Mesenchymal stem cell (in vitro differentiated cells and primary cell): Measurements from ENCODE around the gene OR51A4.

ENCODE experiments used
- DNase-seq: peaks from one replicate; pipeline ENCODE4 v3.0.0-alpha.2; 2013
- H2AFZ ChIP-seq: one replicate; pipeline ENCODE4 v1.6.1; 2013; ENCODE audit warnings: low read depth, mild to moderate bottlenecking, control low read depth, inconsistent platforms, low read length, moderate library complexity
- H2AK5ac ChIP-seq: 2 replicates; pipeline ENCODE4 v1.6.1; 2013; ENCODE audit warnings: low read length, moderate library complexity, mild to moderate bottlenecking, inconsistent platforms; ENCODE audit not compliant: severe bottlenecking
- H2BK120ac ChIP-seq: one replicate; pipeline ENCODE4 v1.6.1; 2013; ENCODE audit warnings: low read depth, mild to moderate bottlenecking, inconsistent platforms, low read length, moderate library complexity
- H2BK12ac ChIP-seq, 2 experiments: one replicate each; pipeline ENCODE4 v1.6.1; 2013; ENCODE audit warnings: inconsistent platforms in 2 of 2, low read length in 2 of 2, mild to moderate bottlenecking in 2 of 2, moderate library complexity in 2 of 2, control low read depth in 1 of 2
- H2BK15ac ChIP-seq: one replicate; pipeline ENCODE4 v1.6.1; 2013; ENCODE audit warnings: mild to moderate bottlenecking, low read depth, inconsistent platforms; ENCODE audit not compliant: poor library complexity, severe bottlenecking
- H2BK5ac ChIP-seq: 2 replicates; pipeline ENCODE4 v1.6.1; 2013; ENCODE audit warnings: low read depth, mild to moderate bottlenecking, low read length, control low read depth, inconsistent platforms; ENCODE audit not compliant: poor library complexity, severe bottlenecking
- H3K14ac ChIP-seq, 2 experiments: one replicate each; pipeline ENCODE4 v1.6.1; 2013; ENCODE audit warnings: inconsistent platforms in 2 of 2, low read length in 2 of 2, control low read depth in 1 of 2, mild to moderate bottlenecking in 1 of 2, moderate library complexity in 1 of 2
- H3K18ac ChIP-seq, 2 experiments: one replicate each; pipeline ENCODE4 v1.6.1; 2013; ENCODE audit warnings: inconsistent platforms in 2 of 2, low read length in 2 of 2, control low read depth in 1 of 2, low read depth in 1 of 2, mild to moderate bottlenecking in 1 of 2
- H3K23ac ChIP-seq, 2 experiments: one replicate each; pipeline ENCODE4 v1.6.1; 2013; ENCODE audit warnings: inconsistent platforms in 2 of 2, low read length in 2 of 2, mild to moderate bottlenecking in 2 of 2, moderate library complexity in 2 of 2, control low read depth in 1 of 2
- H3K27ac ChIP-seq: 2 replicates; pipeline ENCODE4 v1.5.1; 2013; ENCODE audit warnings: mild to moderate bottlenecking, moderate library complexity, low read length, control low read depth, inconsistent platforms; ENCODE audit not compliant: poor library complexity, severe bottlenecking
- H3K27me3 ChIP-seq, 2 experiments: 2 replicates each; pipeline versions ENCODE4 v1.6.1 to v1.7.0; 2013; ENCODE audit warnings: low read length in 2 of 2, mild to moderate bottlenecking in 2 of 2, moderate library complexity in 2 of 2, control low read depth in 1 of 2, inconsistent platforms in 1 of 2; ENCODE audit not compliant: control insufficient read depth in 1 of 2, insufficient read depth in 1 of 2
- H3K36me3 ChIP-seq, 2 experiments: 2 replicates each; pipeline versions ENCODE4 v1.6.1 to v1.7.0; 2013; ENCODE audit warnings: low read length in 2 of 2, control low read depth in 1 of 2, inconsistent platforms in 1 of 2, low read depth in 1 of 2, mild to moderate bottlenecking in 1 of 2; ENCODE audit not compliant: insufficient read depth in 2 of 2, control insufficient read depth in 1 of 2
- H3K4ac ChIP-seq, 2 experiments: one replicate each; pipeline ENCODE4 v1.6.1; 2013; ENCODE audit warnings: inconsistent platforms in 2 of 2, low read length in 2 of 2, mild to moderate bottlenecking in 2 of 2, moderate library complexity in 2 of 2, control low read depth in 1 of 2, low read depth in 1 of 2
- H3K4me1 ChIP-seq: 2 replicates; pipeline ENCODE4 v1.6.1; 2013; ENCODE audit warnings: low read depth, low read length, control low read depth; ENCODE audit not compliant: control insufficient read depth, insufficient read depth
- H3K4me2 ChIP-seq: 2 replicates; pipeline ENCODE4 v1.6.1; 2013; ENCODE audit warnings: low read length, mild to moderate bottlenecking, inconsistent platforms; ENCODE audit not compliant: poor library complexity, severe bottlenecking
- H3K4me3 ChIP-seq, 2 experiments: 2 replicates each; pipeline versions ENCODE4 v1.5.1 to v1.7.0; 2013; ENCODE audit warnings: low read length in 2 of 2, mild to moderate bottlenecking in 2 of 2, control low read depth in 1 of 2, low read depth in 1 of 2; ENCODE audit not compliant: insufficient read depth in 1 of 2
- H3K79me1 ChIP-seq: replicated peaks from 2 replicates; pipeline ENCODE4 v1.6.1; 2013; ENCODE audit warnings: mild to moderate bottlenecking, control low read depth, low read length, inconsistent platforms; ENCODE audit not compliant: poor library complexity, severe bottlenecking
- H3K9ac ChIP-seq: 2 replicates; pipeline ENCODE4 v1.7.0; 2013; ENCODE audit warnings: mild to moderate bottlenecking, low read length, moderate library complexity
- H3K9me3 ChIP-seq: 2 replicates; pipeline ENCODE4 v1.7.0; 2013; ENCODE audit warnings: mild to moderate bottlenecking, low read length; ENCODE audit not compliant: control insufficient read depth
- H4K8ac ChIP-seq: one replicate; pipeline ENCODE4 v1.6.1; 2013; ENCODE audit warnings: inconsistent platforms, mild to moderate bottlenecking, low read length, moderate library complexity
- H4K91ac ChIP-seq: one replicate; pipeline ENCODE4 v1.6.1; 2013; ENCODE audit warnings: mild to moderate bottlenecking, low read length, inconsistent platforms
- WGBS: methylation state at CpG from one replicate; pipeline ENCODE4 v1.1.7; 2013; ENCODE audit warnings: mixed read lengths; 5-methylcytosine and 5-hydroxymethylcytosine counted together

OR51A4 gene

DNA sequence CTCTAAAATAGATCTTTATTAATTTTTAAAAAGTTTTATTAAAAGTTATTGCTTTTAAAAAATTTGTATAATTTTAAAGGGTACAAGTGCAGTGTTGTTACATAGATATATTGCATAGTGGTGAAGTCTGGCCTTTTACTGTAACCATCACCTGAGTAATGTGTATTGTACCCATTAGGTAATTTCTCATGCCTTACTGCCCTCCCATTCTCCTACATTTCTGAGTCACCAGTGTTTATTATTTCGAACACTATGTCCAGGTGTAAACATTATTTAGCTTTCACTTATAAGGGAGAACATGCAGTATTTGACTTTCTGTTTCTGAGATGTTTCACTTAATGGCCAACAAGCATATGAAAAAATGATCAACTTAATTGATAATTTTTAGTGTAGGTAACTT is 25.6 kb downstream of the OR51A4 start:
- Histone ChIP-seq H2AFZ (no peak overlapping the region), H3K4me3 (no peak overlapping the region), H4K8ac (no peak overlapping the region), H3K36me3 (no peaks in the 10 kb centered on the region), H2AK5ac (no peak overlapping the region), H3K14ac (no peak overlapping the region), H3K27me3 (peaks cover 0 to 3% of the 10 kb centered on the region in 2 experiments), H2BK120ac (no peak overlapping the region), H4K91ac (no peak overlapping the region), H2BK12ac (no peak overlapping the region), H3K4ac (no peak overlapping the region), H3K4me2 (no peak overlapping the region), H3K4me1 (no peaks in the 10 kb centered on the region), H2BK5ac (no peak overlapping the region), H3K9ac (no peak overlapping the region), H2BK15ac (no peak overlapping the region), H3K79me1 (no peaks in the 10 kb centered on the region), H3K18ac (no peak overlapping the region), H3K27ac (no peak overlapping the region), H3K9me3 (no peaks in the 10 kb centered on the region), H3K23ac (no peak overlapping the region)
- WGBS: 75% methylated on average over 1 of the region's 1 CpG
- DNase-seq: no peak

DNA sequence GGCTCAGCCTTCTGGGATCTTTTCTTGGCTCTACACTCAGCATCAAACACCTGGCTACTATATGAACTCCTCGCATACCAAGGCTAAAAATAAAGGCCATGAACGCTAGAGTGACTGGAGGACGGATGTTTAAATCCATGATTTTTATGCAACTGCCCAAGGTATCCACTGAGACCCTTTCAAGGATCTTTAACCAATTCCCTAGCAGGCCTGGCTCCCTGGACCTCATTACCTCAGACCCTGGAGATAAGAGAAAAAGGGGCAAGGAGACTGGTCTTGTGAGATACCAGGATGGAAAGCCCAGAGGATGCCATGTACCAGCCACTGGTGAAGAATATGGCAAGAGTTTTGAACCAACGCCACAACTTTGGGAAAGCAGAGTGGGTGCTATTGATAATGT is 28.2 kb downstream of the OR51A4 start, which contains the start of gene OR51G2:
OR51G2 (minus strand) TSS at position 101 of the 400 bp plus-strand sequence. CDS start 3,687 bp downstream, outside the sequence.
- H4K91ac ChIP-seq: no peak within 1 kb of the TSS
- DNase-seq: no peak
- WGBS: 75% methylated on average over 4 of the region's 4 CpGs

DNA sequence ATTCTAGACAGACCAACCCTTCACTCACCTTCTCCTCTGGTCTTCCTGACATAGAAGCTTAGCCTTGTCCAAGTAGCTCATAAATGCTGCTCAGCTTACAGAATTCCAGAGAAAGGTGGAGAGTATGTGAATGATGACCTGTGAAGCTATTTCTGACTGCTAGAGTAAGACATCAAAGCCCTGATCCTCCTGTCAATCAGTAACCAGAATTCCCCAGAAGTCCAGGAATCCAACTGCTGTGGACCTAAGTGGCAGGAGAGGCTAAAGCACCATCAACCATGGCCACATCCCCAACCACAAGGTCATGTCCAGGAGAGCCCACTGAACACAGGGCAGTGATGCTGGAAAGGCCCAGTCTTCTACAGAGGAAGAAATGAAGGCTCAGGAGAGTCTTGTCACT is 30.8 kb downstream of the OR51A4 start:
- H3K4me1 ChIP-seq: no peaks in the 10 kb centered on the region
- H3K4ac ChIP-seq: no peak overlapping the region
- no peak overlapping the region for H3K18ac ChIP-seq
- H3K36me3 ChIP-seq: no peaks in the 10 kb centered on the region
- H3K9ac ChIP-seq: no peak overlapping the region
- no peak overlapping the region for H2AK5ac ChIP-seq
- no peak overlapping the region for H2BK120ac ChIP-seq
- no peak overlapping the region for H4K8ac ChIP-seq
- no peak overlapping the region for H3K14ac ChIP-seq
- no peak overlapping the region for H3K4me2 ChIP-seq
- no peak overlapping the region for H3K23ac ChIP-seq
- H3K27me3 ChIP-seq: no peaks in the 10 kb centered on the region
- no peaks in the 10 kb centered on the region for H3K79me1 ChIP-seq
- no peak overlapping the region for H2BK15ac ChIP-seq
- no peak overlapping the region for H3K4me3 ChIP-seq
- DNase-seq: no peak
- H4K91ac ChIP-seq: no peak overlapping the region
- H3K9me3 ChIP-seq: no peaks in the 10 kb centered on the region
- no peak overlapping the region for H2BK5ac ChIP-seq
- no peak overlapping the region for H2BK12ac ChIP-seq
- H2AFZ ChIP-seq: no peak overlapping the region
- H3K27ac ChIP-seq: no peak overlapping the region

More for the DNA sequence above, 28.2 kb downstream of the OR51A4 start, which contains the start of gene OR51G2:
- no peak within 1 kb of the TSS for H3K23ac ChIP-seq
- no peaks in the 10 kb centered on the region for H3K4me1 ChIP-seq
- no peak within 1 kb of the TSS for H3K9ac ChIP-seq
- no peaks in the 10 kb centered on the region for H3K36me3 ChIP-seq
- H2AK5ac ChIP-seq: no peak within 1 kb of the TSS
- H2AFZ ChIP-seq: no peak within 1 kb of the TSS
- no peak within 1 kb of the TSS for H2BK12ac ChIP-seq
- H3K79me1 ChIP-seq: no peaks in the 10 kb centered on the region
- H3K14ac ChIP-seq: no peak within 1 kb of the TSS
- H3K9me3 ChIP-seq: no peaks in the 10 kb centered on the region
- H3K27me3 ChIP-seq: peaks cover 0 to 3% of the 10 kb centered on the region in 2 experiments
- H4K8ac ChIP-seq: no peak within 1 kb of the TSS
- no peak within 1 kb of the TSS for H2BK15ac ChIP-seq
- H3K27ac ChIP-seq: no peak within 1 kb of the TSS
- no peak within 1 kb of the TSS for H3K18ac ChIP-seq
- no peak within 1 kb of the TSS for H3K4me3 ChIP-seq
- H2BK120ac ChIP-seq: no peak within 1 kb of the TSS
- no peak within 1 kb of the TSS for H3K4me2 ChIP-seq
- H3K4ac ChIP-seq: no peak within 1 kb of the TSS
- no peak within 1 kb of the TSS for H2BK5ac ChIP-seq

DNA sequence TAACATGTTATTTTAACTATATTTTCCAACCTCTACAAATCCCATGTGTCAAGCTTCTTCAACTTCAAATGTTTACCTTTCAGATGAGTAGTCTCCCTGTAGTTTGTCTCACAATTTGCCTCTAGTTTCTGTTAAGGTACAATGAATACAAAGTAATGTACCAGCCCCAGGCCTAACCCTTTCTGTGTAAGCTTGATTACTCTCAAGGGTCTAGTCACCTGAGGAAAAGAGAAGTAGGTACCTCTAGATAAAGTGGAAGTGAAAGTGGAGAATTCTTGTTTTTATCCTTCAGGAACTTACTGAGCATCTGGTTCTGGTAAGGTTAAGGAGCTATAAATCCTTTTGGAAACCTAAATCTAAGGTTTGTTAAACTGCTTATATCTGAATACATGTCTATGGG is 43.9 kb downstream of the OR51A4 start, which contains the start of gene OR51A7:
OR51A7 (plus strand) TSS at position 300 of the 400 bp plus-strand sequence. CDS start 3,587 bp downstream, outside the sequence.
- Histone ChIP-seq H2BK5ac (no peak within 1 kb of the TSS), H3K79me1 (no peaks in the 10 kb centered on the region), H3K4me1 (no peaks in the 10 kb centered on the region), H4K8ac (no peak within 1 kb of the TSS), H2BK12ac (no peak within 1 kb of the TSS), H3K18ac (no peak within 1 kb of the TSS), H3K23ac (no peak within 1 kb of the TSS), H3K27ac (no peak within 1 kb of the TSS), H3K4me2 (no peak within 1 kb of the TSS), H3K27me3 (no peaks in the 10 kb centered on the region), H2AK5ac (no peak within 1 kb of the TSS), H3K4me3 (no peak within 1 kb of the TSS), H3K4ac (no peak within 1 kb of the TSS), H3K14ac (no peak within 1 kb of the TSS), H2BK120ac (no peak within 1 kb of the TSS), H4K91ac (no peak within 1 kb of the TSS), H2BK15ac (no peak within 1 kb of the TSS), H2AFZ (no peak within 1 kb of the TSS), H3K9me3 (peaks cover 11% of the 10 kb centered on the region), H3K9ac (no peak within 1 kb of the TSS), H3K36me3 (no peaks in the 10 kb centered on the region)
- no peak for DNase-seq
